ENCODE measurements around the gene ASTN2. TPM values are rescaled to one million over a fixed set of nuclear protein-coding genes. Genes with fewer than 3 reads are reported as not detected.

Gene ASTN2
- total RNA-seq, 2 donors from 2014 or later = 3.7 to 4.8 TPM

- no peaks in the 10 kb centered on the region for H3K36me3 Mint-ChIP-seq (ENCODE audit: low read depth)
- no peak for DNase-seq
These were observed 278.4 kb downstream of the ASTN2 start for GRCh38 chr9:117136461-117136860.

GRCh38 chr9:117135501-117136098 lies 279.3 kb downstream of the ASTN2 start:
- Mint-ChIP-seq H3K27me3 (no peaks in the 10 kb centered on the region), H3K4me3 (no peak overlapping the region), H3K4me1 (no peaks in the 10 kb centered on the region), H3K36me3 (ENCODE audit: low read depth) (no peaks in the 10 kb centered on the region), H3K27ac (no peak overlapping the region)
- H3K9me3 ChIP-seq (ENCODE audit: control insufficient read depth, low read length, poor library complexity, severe bottlenecking) = no peaks in the 10 kb centered on the region
- no peak for ATAC-seq
- no peak for DNase-seq

More at GRCh38 chr9:117136461-117136860, 278.4 kb downstream of the ASTN2 start:
- no peak overlapping the region for H3K27ac Mint-ChIP-seq
- no peaks in the 10 kb centered on the region for H3K9me3 ChIP-seq (ENCODE audit: control insufficient read depth, low read length, poor library complexity, severe bottlenecking)
- no peak for ATAC-seq
- no peak overlapping the region for H3K4me3 Mint-ChIP-seq
- no peaks in the 10 kb centered on the region for H3K4me1 Mint-ChIP-seq
- H3K27me3 Mint-ChIP-seq = no peaks in the 10 kb centered on the region

GRCh38 chr9:117134826-117135500 lies 279.9 kb downstream of the ASTN2 start:
- no peaks in the 10 kb centered on the region for H3K27me3 Mint-ChIP-seq
- DNase-seq = no peak
- H3K4me1 Mint-ChIP-seq = no peaks in the 10 kb centered on the region
- H3K36me3 Mint-ChIP-seq (ENCODE audit: low read depth) = no peaks in the 10 kb centered on the region
- H3K27ac Mint-ChIP-seq = no peak overlapping the region
- H3K9me3 ChIP-seq (ENCODE audit: control insufficient read depth, low read length, poor library complexity, severe bottlenecking) = no peaks in the 10 kb centered on the region
- H3K4me3 Mint-ChIP-seq = no peak overlapping the region
- no peak for ATAC-seq

GRCh38 chr9:117126871-117127270 lies 288.0 kb downstream of the ASTN2 start:
- H3K4me3 Mint-ChIP-seq = no peak overlapping the region
- DNase-seq = no peak
- H3K27ac Mint-ChIP-seq = no peak overlapping the region
- no peaks in the 10 kb centered on the region for H3K4me1 Mint-ChIP-seq
- no peaks in the 10 kb centered on the region for H3K9me3 ChIP-seq (ENCODE audit: control insufficient read depth, low read length, poor library complexity, severe bottlenecking)
- ATAC-seq = no peak
- no peaks in the 10 kb centered on the region for H3K27me3 Mint-ChIP-seq
- H3K36me3 Mint-ChIP-seq (ENCODE audit: low read depth) = no peaks in the 10 kb centered on the region

GRCh38 chr9:117125531-117125930 lies 289.3 kb downstream of the ASTN2 start:
- no peak overlapping the region for H3K4me3 Mint-ChIP-seq
- no peaks in the 10 kb centered on the region for H3K4me1 Mint-ChIP-seq
- no peak overlapping the region for H3K27ac Mint-ChIP-seq
- no peaks in the 10 kb centered on the region for H3K36me3 Mint-ChIP-seq (ENCODE audit: low read depth)
- no peak for ATAC-seq
- no peaks in the 10 kb centered on the region for H3K27me3 Mint-ChIP-seq
- no peak for DNase-seq
- no peaks in the 10 kb centered on the region for H3K9me3 ChIP-seq (ENCODE audit: control insufficient read depth, low read length, poor library complexity, severe bottlenecking)

- H3K4me3 Mint-ChIP-seq = no peak overlapping the region
- no peak overlapping the region for H3K27ac Mint-ChIP-seq
- DNase-seq (no peak), ATAC-seq (no peak)
- no peaks in the 10 kb centered on the region for H3K9me3 ChIP-seq (ENCODE audit: control insufficient read depth, low read length, poor library complexity, severe bottlenecking)
- H3K36me3 Mint-ChIP-seq (ENCODE audit: low read depth) = no peaks in the 10 kb centered on the region
- H3K4me1 Mint-ChIP-seq = no peaks in the 10 kb centered on the region
- no peaks in the 10 kb centered on the region for H3K27me3 Mint-ChIP-seq
These were observed 291.1 kb downstream of the ASTN2 start for GRCh38 chr9:117123729-117124128.

GRCh38 chr9:117122953-117123352 lies 291.9 kb downstream of the ASTN2 start:
- no peak for ATAC-seq
- H3K4me1 Mint-ChIP-seq = no peaks in the 10 kb centered on the region
- no peak overlapping the region for H3K4me3 Mint-ChIP-seq
- no peaks in the 10 kb centered on the region for H3K9me3 ChIP-seq (ENCODE audit: control insufficient read depth, low read length, poor library complexity, severe bottlenecking)
- no peaks in the 10 kb centered on the region for H3K27me3 Mint-ChIP-seq
- H3K27ac Mint-ChIP-seq = no peak overlapping the region
- DNase-seq = no peak
- no peaks in the 10 kb centered on the region for H3K36me3 Mint-ChIP-seq (ENCODE audit: low read depth)

- H3K27me3 Mint-ChIP-seq = no peaks in the 10 kb centered on the region
- no peak for ATAC-seq
These were observed 292.8 kb downstream of the ASTN2 start for GRCh38 chr9:117122102-117122501.

GRCh38 chr9:117121316-117121715 lies 293.5 kb downstream of the ASTN2 start:
- H3K4me1 Mint-ChIP-seq = no peaks in the 10 kb centered on the region
- H3K9me3 ChIP-seq (ENCODE audit: control insufficient read depth, low read length, poor library complexity, severe bottlenecking) = no peaks in the 10 kb centered on the region
- DNase-seq (no peak), ATAC-seq (no peak)
- H3K4me3 Mint-ChIP-seq = no peak overlapping the region
- H3K36me3 Mint-ChIP-seq (ENCODE audit: low read depth) = no peaks in the 10 kb centered on the region
- H3K27ac Mint-ChIP-seq = no peak overlapping the region
- H3K27me3 Mint-ChIP-seq = no peaks in the 10 kb centered on the region

More at GRCh38 chr9:117122102-117122501, 292.8 kb downstream of the ASTN2 start:
- Mint-ChIP-seq H3K4me1 (no peaks in the 10 kb centered on the region), H3K27ac (no peak overlapping the region), H3K4me3 (no peak overlapping the region), H3K36me3 (ENCODE audit: low read depth) (no peaks in the 10 kb centered on the region)
- DNase-seq = no peak
- no peaks in the 10 kb centered on the region for H3K9me3 ChIP-seq (ENCODE audit: control insufficient read depth, low read length, poor library complexity, severe bottlenecking)

GRCh38 chr9:117120061-117120460 lies 294.8 kb downstream of the ASTN2 start:
- DNase-seq = no peak
- no peak overlapping the region for H3K4me3 Mint-ChIP-seq
- H3K27ac Mint-ChIP-seq = no peak overlapping the region
- no peaks in the 10 kb centered on the region for H3K4me1 Mint-ChIP-seq
- H3K36me3 Mint-ChIP-seq (ENCODE audit: low read depth) = no peaks in the 10 kb centered on the region
- H3K9me3 ChIP-seq (ENCODE audit: control insufficient read depth, low read length, poor library complexity, severe bottlenecking) = no peaks in the 10 kb centered on the region
- no peaks in the 10 kb centered on the region for H3K27me3 Mint-ChIP-seq
- no peak for ATAC-seq

- Mint-ChIP-seq H3K27ac (no peak overlapping the region), H3K4me3 (no peak overlapping the region), H3K36me3 (ENCODE audit: low read depth) (no peaks in the 10 kb centered on the region), H3K27me3 (no peaks in the 10 kb centered on the region), H3K4me1 (no peaks in the 10 kb centered on the region)
- ATAC-seq (no peak), DNase-seq (no peak)
- no peaks in the 10 kb centered on the region for H3K9me3 ChIP-seq (ENCODE audit: control insufficient read depth, low read length, poor library complexity, severe bottlenecking)
These were observed 298.8 kb downstream of the ASTN2 start for GRCh38 chr9:117116084-117116483.

- H3K9me3 ChIP-seq (ENCODE audit: control insufficient read depth, low read length, poor library complexity, severe bottlenecking) = no peaks in the 10 kb centered on the region
- H3K27ac Mint-ChIP-seq = no peak overlapping the region
- no peaks in the 10 kb centered on the region for H3K36me3 Mint-ChIP-seq (ENCODE audit: low read depth)
- DNase-seq (no peak), ATAC-seq (no peak)
- no peaks in the 10 kb centered on the region for H3K27me3 Mint-ChIP-seq
- H3K4me1 Mint-ChIP-seq = no peaks in the 10 kb centered on the region
- H3K4me3 Mint-ChIP-seq = no peak overlapping the region
These were observed 300.1 kb downstream of the ASTN2 start for GRCh38 chr9:117114768-117115167.

GRCh38 chr9:117104716-117105495 lies 310.0 kb downstream of the ASTN2 start:
- no peaks in the 10 kb centered on the region for H3K9me3 ChIP-seq (ENCODE audit: control insufficient read depth, low read length, poor library complexity, severe bottlenecking)
- H3K4me1 Mint-ChIP-seq = no peaks in the 10 kb centered on the region
- no peak overlapping the region for H3K4me3 Mint-ChIP-seq
- DNase-seq (no peak), ATAC-seq (no peak)
- H3K36me3 Mint-ChIP-seq (ENCODE audit: low read depth) = no peaks in the 10 kb centered on the region
- H3K27me3 Mint-ChIP-seq = no peaks in the 10 kb centered on the region
- no peak overlapping the region for H3K27ac Mint-ChIP-seq
